Pulmonary artery endothelial cell (primary cell): ENCODE measurements around the gene KNDC1. TPM values are rescaled to one million over a fixed set of nuclear protein-coding genes. Genes with fewer than 3 reads are reported as not detected.

Experiments used
- DNase-seq: peaks from one replicate; pipeline ENCODE4 v3.0.0-alpha.2; 2011; ENCODE audit warnings: low read depth, low spot score
- total RNA-seq: library from RNA; depleted of rRNA; stranded (reverse); fragments of >200 nt; gene quantifications from 2 replicates; pipeline ENCODE4 v1.2.3, GENCODE V29; 2014

Gene KNDC1
- total RNA-seq, 1 donor from 2014 or later = not detected

DNA sequence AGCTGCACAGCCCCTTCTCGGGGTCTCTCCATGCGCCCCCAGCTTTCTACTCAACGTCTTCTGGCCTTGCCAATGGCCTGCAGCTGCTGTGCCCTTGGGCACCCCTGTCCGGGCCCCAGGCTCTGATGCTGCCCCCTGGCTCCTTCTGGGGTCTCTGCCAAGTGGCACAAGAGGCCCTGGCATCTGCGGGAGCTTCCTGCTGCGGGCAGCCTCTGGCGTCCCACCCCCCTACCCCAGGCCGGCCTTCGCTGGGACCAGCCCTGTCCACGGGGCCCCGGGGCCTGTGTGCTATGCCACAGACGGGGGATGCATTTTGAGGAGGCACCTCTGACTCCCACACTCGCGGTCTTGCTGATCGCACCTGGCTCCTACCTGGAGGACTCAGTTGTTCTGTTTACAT, 80.0 kb downstream of the KNDC1 start:
- DNase-seq = no peak

DNA sequence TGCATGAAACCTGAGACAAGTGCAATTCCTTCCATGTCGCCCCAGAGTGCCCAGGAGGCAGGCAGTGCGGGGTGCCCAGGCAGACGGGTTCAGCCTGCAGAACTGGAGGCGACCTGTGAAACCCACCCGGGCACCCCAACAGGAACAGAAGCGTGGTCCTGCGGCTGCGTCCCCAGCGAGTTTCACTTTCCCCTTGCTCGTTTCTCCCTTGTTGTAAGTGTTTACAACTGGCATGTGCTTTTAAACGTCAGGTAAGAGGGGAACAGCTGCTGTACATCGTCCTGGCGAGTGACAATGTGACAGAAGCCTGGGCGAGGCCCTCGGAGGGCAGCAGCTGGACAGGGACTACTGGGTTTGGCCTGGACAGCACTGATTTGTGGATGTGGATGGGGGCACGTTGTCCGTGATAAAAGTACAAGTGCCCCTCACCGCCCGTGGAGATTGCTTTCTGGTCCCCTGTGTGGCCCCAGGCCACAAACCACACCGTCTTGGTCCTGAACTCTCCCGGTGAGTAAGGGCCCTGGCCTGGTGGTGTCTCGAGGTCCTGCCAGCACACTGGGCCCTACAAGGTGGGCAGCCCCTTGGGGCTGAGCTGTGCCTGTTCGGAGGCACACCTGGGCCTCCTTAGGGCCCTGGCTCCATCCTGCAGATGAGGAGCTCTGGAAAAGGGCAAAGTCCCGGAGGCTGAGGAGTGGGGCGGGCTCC, 81.6 kb downstream of the KNDC1 start:
- no peak for DNase-seq

- DNase-seq = no peak
These were observed 82.8 kb downstream of the KNDC1 start for GRCh38 chr10:133242611-133243356.

GRCh38 chr10:133243593-133243992, 83.6 kb downstream of the KNDC1 start:
- no peak for DNase-seq

DNA sequence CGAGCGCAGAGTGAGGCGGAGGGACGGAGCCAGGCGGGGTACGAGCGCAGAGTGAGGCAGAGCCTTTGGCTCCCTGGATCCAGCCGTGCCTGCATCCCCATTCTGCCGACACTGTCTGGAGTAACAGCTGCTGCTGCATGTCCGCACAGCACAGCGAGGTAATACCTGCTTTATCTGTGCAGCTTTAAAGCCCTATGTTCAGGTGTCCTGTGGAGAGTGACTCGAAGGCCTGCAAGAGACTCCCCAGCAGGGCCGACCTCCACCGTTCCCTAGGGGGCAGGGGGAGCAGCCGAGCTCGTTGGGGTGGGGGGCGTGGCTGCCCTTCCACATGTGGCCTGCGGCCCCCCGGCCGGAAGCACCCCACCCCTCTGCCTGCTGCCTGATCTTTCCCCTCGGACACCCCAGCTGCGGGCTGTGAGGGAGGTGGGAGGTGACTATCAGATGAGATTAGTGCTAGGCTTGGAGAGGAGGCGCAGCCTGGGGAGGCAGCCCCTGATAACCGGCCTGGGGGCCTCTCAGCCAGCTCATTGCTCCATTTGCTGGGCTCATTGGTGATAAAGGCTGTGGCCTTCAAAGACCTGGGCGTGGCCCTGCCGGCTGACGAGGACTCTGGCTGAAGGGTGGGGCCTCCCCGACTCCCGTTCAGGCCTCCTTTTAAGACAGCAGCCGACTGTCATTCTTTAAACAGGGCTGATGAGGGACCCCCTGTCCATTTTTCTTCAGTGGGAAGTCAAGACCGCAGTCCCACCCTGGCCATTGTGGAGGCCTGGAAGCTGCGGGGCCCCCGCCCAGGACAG, 85.6 kb downstream of the KNDC1 start:
- no peak for DNase-seq

DNA sequence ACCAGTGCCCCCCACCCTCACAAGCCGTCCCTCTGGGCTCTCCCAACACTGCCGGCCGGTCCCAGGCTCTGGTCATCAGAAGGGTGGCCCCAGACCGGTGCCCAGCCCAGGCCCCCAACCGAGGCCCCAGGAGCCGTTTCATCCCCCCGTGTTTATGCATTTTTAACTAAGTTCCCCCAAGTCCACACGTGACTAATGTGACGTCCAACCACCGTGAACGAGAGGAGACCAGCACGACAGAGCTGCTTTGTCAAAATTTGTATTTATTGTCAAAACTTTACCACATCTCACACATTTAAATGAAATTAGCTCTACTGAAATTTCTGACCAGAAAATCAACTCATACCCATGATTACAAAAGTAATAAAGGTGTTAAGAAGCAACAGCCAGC, 86.2 kb downstream of the KNDC1 start:
- DNase-seq = no peak

DNA sequence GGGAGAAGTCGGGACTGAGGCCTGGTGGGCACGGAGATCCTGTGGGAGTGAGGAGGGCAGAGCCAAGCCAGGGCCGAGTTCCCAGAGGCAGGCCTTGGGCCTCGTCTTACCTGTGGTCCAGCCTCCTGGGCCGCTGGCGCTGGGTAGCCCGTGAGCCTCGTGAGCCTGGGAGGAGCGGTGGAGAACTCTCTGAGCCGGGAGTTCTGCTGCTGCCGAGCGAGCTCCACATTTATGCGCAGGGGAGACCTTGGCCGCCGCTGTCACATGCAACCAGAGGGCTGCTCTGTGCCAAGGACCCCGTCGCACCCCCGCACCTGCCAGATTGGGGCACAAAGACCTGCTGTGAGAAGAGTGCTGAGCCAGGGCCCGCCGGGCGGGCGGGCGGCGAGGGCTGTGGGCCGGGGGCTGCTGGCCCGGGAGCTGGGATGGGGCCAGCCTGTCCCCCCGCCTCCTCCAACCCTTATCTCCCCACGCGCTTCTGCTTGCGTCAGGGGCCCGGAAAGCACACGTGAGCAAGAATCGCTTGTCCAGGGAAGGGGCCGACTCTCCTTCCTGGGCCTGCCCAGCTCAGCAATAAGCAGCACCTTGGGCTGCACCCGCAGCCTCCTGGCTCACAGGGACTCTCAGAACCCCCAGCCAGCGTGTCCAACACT, 87.8 kb downstream of the KNDC1 start:
- no peak for DNase-seq

- no peak for DNase-seq
These were observed 88.3 kb downstream of the KNDC1 start for GRCh38 chr10:133248334-133248715.

DNA sequence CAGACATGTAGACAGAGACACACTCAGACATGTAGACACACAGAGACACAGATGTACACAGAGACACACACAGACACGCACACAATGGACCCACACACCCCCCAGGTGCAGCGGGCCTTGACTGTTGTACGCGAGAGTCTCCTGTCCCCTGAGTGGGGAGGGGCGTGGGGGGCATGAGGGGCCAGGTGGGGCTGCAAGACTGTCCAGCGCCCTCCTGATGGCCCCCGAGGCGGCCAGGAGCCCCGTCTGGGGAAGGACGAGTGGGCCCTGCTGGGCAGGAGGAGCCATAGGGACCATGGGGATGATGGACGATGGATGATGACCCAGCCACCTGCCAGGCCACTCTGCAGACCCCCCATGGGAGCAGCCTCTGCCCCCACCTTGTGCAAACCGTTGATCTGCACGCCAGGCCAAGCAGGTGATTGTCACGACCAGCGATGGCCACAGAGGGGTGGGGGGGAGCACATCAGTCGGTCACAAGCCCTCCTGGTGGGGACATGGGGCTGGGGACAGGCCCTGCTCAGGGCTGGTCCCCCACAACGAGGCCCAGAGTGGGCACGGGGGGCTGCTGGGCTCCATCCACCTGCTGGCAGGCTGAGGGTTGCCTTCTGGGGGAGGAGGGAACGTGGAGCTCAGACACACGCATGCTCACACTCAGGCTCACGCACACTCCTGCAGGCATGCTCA, 89.2 kb downstream of the KNDC1 start:
- DNase-seq = no peak

- no peak for DNase-seq
These were observed 90.1 kb downstream of the KNDC1 start for GRCh38 chr10:133249975-133250754.

- DNase-seq = no peak
These were observed 91.6 kb downstream of the KNDC1 start for GRCh38 chr10:133251388-133252222.

DNA sequence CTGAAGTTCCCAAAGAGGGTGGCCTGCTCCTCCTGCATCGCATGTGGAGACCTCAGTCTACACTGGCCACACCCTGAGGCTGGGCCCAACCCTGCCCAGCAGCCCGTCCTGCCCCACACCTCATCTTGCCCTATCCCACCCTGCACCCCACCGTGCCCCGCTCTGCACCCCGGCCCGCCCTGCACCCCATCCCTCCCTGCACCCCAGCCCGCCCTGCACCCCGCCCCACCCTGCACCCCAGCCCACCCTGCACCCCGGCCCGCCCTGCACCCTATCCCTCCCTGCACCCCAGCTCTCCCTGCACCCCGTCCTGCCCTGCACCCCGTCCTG, 92.2 kb downstream of the KNDC1 start:
- DNase-seq = no peak

DNA sequence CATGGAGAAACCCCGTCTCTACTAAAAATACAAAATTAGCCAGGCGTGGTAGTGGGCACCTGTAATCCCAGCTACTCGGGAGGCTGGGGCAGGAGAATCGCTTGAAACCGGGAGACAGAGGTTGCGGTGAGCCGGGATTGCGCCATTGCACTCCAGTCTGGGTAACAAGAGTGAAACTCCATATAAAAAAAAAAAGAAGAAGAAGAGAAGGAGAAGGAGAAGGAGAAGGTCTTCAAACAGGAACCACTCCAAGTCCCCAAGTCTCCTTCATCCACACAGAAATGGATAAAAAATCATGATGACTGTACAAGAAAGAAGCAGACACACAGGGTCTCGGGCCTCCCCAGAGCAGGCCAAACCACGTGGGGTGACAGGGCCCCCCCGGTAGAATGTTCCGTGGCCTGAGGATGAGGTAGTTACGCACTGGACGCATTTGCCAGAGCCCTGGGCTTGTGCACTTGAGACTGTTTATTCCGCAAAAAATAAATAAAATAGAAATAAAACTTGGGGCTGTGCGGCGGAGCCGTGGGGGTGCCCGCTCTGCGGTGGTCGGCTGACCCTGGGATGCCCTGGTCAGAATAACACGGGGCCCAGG, 93.4 kb downstream of the KNDC1 start:
- no peak for DNase-seq

GRCh38 chr10:133254421-133255120, 94.6 kb downstream of the KNDC1 start:
- no peak for DNase-seq

- DNase-seq = no peak
These were observed 95.3 kb downstream of the KNDC1 start for GRCh38 chr10:133255323-133255722.

- DNase-seq = no peak
These were observed 97.6 kb downstream of the KNDC1 start for GRCh38 chr10:133257489-133258065.

DNA sequence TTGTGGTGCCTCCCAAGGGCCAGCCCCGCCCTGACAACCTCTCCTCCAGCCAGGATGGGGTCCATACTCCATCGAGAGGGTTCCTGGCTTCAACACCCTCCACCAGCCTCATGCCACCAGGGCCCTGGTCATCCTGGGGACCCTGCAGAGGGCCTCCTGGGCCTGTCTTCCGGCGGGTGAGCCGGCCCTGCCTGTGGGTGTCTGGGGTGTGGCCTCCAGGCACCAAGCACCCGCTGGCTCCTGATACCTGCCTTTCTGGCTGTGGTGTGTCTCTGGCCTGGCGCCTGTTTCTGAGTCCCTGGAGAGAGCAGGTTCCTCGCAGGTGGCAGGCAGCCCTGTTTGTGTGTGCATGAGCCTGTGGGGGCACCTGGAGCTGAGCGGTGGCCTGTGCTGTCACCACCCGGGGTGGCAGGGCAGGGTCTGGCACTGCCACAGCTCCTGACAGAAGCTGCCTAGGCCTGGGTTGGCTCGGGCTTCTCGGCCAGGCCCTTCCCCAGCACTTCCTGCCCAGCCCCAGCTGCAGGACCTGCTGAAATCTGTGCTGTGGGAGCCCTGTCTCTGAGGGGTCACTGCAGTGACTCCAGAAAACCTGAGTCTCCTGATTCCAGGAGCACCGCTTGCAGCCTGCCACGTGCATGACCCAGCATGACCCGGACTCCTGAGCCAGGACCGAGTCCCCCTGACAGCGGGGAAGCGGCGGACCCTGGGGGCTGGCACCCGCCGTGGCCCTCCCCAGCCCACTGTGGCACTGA, 98.2 kb downstream of the KNDC1 start:
- no peak for DNase-seq
